ENCODE results near the gene RNF208.

The RNF208 gene

DNA sequence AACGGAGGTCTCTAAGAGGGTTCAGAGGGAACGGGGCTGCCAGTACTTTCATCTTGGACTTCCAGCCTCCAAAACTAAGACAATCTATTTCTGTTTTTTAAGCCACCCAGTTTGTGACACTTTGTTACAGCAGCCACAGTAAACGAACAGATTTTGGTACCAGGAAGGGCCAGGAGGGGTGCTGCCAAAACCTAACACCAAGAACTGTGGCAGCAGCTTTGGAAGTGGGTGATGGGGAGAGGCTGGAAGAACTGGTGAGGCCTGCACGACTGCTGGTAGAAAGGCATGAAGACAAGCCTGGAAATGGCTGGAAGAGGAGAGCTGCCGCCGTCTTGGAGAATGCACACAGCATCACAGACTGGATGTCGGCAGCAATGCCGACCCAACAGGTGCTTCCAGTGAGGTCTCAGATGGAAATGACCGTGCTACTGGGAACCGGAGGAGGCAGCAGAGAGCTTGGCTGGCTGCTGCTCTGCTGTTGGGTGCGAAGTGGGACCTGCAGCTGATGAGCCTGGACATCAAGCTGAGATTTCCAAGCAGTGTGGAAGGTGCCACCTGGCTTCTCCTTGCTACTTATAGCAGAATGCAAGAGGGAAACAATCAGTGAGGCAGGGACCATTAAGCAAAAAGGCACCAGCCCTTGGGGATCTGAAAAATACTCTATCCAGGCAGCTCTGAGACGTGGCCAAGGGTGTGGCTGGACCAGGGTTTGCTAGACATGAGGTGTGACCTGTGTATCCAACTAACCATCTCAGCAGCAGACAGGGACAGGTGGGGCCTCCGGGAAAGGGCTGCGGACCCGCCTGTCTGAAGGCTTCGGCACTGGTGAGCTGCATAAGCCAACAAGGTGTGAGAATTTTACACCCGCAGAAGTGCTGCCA, 45.5 kb downstream of the RNF208 start:
- Histone ChIP-seq H3K27me3 (ENCODE audit: insufficient read depth, poor library complexity, severe bottlenecking) (no peaks in the 10 kb centered on the region), H3K27ac (replicated peaks) (no peak overlapping the region), H3K4me3 (replicated peaks; ENCODE audit: insufficient read depth, low read length) (no peak overlapping the region)
- peak in 1 of 2 experiments; percentile 55 for DNase-seq (ENCODE audit: low read depth in 1 of 2, low spot score in 1 of 2)
- no peak for TF ChIP-seq SPI1 (IDR thresholded peaks at IDR 0.05; ENCODE audit: borderline replicate concordance, low read depth)
- no peak for TF ChIP-seq GABPA (IDR thresholded peaks at IDR 0.05; ENCODE audit: low read depth)
- TF ChIP-seq, protein P1, sequence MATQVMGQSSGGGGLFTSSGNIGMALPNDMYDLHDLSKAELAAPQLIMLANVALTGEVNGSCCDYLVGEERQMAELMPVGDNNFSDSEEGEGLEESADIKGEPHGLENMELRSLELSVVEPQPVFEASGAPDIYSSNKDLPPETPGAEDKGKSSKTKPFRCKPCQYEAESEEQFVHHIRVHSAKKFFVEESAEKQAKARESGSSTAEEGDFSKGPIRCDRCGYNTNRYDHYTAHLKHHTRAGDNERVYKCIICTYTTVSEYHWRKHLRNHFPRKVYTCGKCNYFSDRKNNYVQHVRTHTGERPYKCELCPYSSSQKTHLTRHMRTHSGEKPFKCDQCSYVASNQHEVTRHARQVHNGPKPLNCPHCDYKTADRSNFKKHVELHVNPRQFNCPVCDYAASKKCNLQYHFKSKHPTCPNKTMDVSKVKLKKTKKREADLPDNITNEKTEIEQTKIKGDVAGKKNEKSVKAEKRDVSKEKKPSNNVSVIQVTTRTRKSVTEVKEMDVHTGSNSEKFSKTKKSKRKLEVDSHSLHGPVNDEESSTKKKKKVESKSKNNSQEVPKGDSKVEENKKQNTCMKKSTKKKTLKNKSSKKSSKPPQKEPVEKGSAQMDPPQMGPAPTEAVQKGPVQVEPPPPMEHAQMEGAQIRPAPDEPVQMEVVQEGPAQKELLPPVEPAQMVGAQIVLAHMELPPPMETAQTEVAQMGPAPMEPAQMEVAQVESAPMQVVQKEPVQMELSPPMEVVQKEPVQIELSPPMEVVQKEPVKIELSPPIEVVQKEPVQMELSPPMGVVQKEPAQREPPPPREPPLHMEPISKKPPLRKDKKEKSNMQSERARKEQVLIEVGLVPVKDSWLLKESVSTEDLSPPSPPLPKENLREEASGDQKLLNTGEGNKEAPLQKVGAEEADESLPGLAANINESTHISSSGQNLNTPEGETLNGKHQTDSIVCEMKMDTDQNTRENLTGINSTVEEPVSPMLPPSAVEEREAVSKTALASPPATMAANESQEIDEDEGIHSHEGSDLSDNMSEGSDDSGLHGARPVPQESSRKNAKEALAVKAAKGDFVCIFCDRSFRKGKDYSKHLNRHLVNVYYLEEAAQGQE (IDR thresholded peaks at IDR 0.05; ENCODE audit: insufficient replicate concordance, low read depth), result no peak
- peak; percentile 25; the same call in 1 of the 2 replicates for TF ChIP-seq POLR2AphosphoS5 (IDR thresholded peaks at IDR 0.05; ENCODE audit: low read depth)
- TF ChIP-seq CTCF (IDR thresholded peaks at IDR 0.05; ENCODE audit: insufficient read depth, low read length), result peak; percentile 71

- DNase-seq (ENCODE audit: low read depth in 1 of 2, low spot score in 1 of 2), result no peak
- H3K27me3 ChIP-seq (ENCODE audit: insufficient read depth, poor library complexity, severe bottlenecking), result no peaks in the 10 kb centered on the region
- H3K27ac ChIP-seq (replicated peaks), result no peak overlapping the region
- TF ChIP-seq GABPA (IDR thresholded peaks at IDR 0.05; ENCODE audit: low read depth) (no peak), CTCF (IDR thresholded peaks at IDR 0.05; ENCODE audit: insufficient read depth, low read length) (no peak), SPI1 (IDR thresholded peaks at IDR 0.05; ENCODE audit: borderline replicate concordance, low read depth) (no peak), POLR2AphosphoS5 (IDR thresholded peaks at IDR 0.05; ENCODE audit: low read depth) (no peak)
- TF ChIP-seq, protein P1 (IDR thresholded peaks at IDR 0.05; ENCODE audit: insufficient replicate concordance, low read depth), result no peak
- H3K4me3 ChIP-seq (replicated peaks; ENCODE audit: insufficient read depth, low read length), result no peak overlapping the region
These were observed 46.6 kb downstream of the RNF208 start for GRCh38 chr9:137175345-137175961.

- no peak for DNase-seq (ENCODE audit: low read depth in 1 of 2, low spot score in 1 of 2)
- no peaks in the 10 kb centered on the region for H3K27me3 ChIP-seq (ENCODE audit: insufficient read depth, poor library complexity, severe bottlenecking)
- TF ChIP-seq GABPA (IDR thresholded peaks at IDR 0.05; ENCODE audit: low read depth) (no peak), POLR2AphosphoS5 (IDR thresholded peaks at IDR 0.05; ENCODE audit: low read depth) (no peak), SPI1 (IDR thresholded peaks at IDR 0.05; ENCODE audit: borderline replicate concordance, low read depth) (no peak), CTCF (IDR thresholded peaks at IDR 0.05; ENCODE audit: insufficient read depth, low read length) (no peak)
- TF ChIP-seq, protein P1 (IDR thresholded peaks at IDR 0.05; ENCODE audit: insufficient replicate concordance, low read depth), result no peak
- no peak overlapping the region for H3K4me3 ChIP-seq (replicated peaks; ENCODE audit: insufficient read depth, low read length)
- no peak overlapping the region for H3K27ac ChIP-seq (replicated peaks)
These were observed 47.2 kb downstream of the RNF208 start for GRCh38 chr9:137174722-137175293.

Data from HL-60 (cell line).